ENCODE data around the gene P2RX1.

The P2RX1 gene

DNA sequence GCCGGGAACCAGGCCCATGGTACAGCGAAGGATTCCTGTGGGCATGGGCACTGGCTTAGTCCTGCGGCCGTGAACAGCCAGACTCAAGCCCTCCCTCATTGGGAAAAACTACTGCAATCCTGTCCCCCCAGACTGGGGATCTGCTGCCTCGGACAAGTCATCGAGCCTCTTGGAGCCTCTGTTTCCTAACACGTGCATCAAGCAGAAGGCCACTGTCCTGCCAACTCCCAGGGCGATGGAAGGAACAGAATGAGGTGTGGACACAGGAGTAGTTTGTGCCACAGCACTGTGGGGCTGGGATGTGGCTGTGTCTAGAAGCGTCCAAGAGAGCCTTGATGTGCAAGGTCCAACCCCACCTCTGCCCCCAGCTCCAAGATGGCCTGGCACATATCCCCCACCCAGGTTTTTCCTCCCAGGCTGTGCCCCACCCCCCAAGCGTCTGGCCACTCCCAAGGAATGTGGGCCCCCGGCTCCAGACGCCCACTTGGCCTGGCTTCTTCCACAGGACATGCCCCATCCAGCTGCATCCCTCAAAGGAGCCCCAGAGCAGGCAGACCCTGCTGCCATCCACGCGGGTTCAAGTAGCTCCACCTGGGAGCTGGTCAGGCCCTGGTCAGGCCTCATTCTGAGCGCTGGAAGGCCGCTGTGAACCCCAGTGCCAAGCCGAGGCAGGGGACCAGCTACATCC lies 26.8 kb downstream of the P2RX1 start:
- no peak for DNase-seq

DNA sequence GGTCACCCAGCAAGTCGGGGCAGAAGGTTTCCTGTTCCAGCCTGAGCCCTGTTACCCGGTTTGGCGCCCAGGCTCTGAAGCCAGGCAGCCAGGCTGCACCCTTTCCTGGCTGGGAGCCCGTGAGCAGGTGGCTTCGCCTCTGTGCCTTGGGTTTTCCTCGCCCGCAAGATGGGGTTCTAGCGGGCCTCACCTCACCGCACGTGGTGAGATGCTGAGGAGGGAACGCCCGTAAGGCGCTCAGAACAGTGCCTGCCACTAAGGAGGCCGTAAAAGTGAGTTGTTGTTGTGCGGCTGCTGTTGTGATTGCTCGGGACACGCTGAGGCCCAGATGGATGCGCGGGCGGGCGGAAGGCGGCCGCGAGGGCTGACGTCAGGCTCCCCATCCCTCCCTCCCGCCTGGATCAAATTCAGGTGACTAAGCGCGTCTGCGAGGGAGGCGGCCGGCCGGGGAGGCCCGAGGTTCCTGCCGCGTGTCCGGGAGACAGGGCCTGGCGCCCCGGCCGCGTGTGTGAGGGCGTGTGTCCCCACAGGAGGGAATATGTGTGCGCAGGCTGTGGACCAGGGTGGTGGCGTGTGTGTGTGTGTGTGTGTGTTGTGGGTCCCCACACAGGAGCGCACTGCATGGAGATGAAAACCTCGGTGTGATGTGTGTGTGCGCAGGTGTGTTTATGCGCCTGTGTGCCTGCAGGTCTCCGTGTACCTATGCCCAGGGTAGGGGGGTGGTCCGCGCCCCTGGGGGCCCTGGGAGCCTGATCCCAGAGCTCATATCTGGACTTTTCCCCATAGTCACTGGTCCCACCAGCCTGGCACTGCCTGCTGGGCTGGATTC lies 27.7 kb downstream of the P2RX1 start:
- peak in 1 of 56 donors; percentile 29 for DNase-seq

DNA sequence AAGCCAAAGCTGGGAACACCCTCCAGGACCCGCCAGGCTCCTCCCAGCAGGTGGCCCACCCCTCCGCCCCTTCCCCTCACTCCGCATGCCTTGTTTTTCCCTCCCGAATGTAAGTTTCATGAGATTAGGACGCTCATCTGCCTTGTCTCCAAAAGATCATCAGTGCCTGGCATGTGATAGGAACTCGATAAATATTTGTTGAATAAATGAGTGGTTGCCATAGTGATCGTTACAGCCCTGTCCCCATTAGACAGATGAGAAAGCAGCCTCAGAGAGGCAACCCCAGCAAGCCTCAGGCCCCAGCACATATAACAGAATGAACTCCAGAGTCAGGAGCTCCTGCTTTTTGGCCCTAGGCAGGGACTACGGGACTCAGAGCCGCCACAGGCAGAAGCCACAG lies 28.5 kb downstream of the P2RX1 start:
- no peak for DNase-seq

DNA sequence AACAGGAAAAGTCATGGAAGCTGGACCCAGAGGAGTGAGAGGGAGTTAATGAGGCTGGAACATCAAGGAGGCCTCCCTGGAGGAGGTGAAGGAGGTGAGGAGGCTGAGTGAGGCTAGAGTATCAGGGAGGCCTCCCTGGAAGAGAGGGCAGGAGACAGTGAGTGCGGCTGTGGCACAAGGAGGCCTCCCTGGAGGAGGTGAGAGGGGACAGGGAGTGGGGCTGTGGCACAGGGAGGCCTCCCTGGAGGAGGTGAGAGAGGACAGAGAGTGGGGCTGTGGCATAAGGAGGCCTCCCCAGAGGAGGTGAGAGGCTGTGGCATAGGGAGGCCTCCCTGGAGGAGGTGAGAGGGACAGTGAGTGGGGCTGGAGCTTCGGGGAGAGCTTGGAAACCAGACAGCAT lies 28.9 kb downstream of the P2RX1 start:
- no peak for DNase-seq

DNA sequence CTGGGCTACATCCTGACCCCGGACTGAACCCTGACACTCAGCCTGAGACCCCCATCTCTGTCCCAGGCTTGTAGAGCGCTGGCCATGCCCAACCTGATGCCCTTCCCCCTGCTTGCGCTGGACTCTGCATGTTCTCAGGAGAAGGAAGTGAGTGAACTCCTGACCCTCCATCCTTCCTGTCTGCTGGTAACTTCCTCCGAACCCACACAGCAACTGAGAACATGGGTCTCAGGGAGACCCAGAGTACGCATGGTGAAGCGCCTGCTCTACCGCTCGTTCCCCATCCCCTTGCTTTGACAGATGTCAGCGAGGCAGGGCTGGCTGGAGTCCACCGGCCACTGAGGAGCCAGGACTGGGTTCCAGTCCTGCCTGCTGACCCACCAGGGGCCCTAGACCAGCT lies 29.5 kb downstream of the P2RX1 start:
- DNase-seq: peak in 8 of 56 donors; percentile 5 to 49 (median 24)

DNA sequence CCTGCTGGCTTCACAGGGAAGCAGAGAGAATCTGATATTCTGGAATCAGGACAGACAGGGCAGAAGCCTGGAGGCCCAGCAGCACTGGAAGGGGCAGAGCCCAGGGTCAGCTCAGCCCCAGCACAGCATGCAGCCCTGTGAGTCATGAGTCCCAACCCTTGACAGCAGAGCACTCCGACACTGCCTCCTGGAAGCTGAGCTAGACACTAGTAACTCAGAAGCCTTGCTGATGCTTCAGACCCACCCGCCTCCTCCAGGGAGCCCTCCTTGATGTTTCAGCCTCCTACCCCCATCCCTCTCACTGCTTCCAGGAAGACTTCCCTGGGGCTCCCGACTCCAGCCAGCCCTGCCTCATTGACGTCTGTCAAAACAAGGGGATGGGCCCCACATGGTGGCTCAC lies 30.3 kb downstream of the P2RX1 start:
- peak in 1 of 56 donors; percentile 5 for DNase-seq

DNA sequence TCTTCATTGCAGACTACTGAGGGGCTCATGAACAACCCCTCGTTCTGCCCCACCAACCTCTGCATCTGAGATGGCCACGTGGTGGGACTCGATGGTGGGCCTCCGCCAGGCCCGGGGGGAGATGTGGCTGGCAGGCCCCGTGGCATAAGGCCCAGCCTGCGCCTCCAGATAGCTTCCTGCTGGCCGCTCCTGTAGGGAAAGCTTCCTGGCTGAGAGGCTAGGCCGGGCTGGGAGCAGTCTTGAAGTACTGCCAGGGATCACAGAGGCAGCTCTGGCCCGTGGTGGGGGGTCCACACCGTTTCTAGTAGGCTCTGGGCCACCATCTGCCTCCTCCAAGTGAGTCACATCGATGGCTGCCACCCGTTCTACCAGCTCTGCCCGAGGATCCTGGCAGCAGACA lies 31.0 kb downstream of the P2RX1 start:
- DNase-seq: no peak

DNA sequence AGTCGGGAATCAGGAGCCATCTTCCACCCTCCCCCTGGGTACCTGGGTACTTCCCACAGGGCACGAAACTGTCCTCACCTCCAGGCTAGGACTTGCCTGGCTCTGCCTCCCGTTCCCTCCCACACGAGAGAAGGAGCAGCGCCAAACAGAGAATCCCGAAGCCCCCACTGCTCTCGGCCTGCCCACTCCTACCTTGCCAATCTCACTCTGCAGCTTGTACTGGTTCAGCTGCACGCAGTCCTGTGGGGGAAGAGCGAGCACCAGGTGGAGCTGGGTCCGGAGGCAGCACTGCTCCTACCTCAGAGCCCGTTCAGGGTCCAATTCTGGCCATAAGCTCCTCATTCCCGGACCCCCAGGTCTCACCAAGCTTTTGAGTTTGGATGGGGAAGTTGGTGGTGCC lies 32.1 kb downstream of the P2RX1 start:
- DNase-seq: peak in 14 of 56 donors; percentile 7 to 55 (median 32)

DNA sequence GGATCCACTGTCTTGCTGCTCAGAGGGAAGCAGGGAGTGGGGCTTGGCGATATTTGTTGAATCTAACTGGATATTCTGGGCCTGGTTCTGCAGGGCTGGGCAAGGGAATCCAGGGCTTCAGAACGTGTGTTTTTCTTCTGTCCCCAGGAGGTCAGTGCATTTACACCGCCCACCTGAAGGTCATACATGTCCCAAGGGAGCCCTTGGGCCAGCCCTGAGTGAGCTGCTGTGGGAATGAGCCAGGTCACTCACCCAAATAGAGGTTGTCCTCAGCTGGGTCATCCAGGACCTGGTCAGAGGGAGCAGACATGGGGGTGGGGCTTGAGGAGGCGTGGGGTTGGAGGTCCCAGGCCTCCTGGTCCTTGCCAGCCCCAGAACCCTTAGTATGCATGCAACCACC lies 34.0 kb downstream of the P2RX1 start:
- DNase-seq: no peak

DNA sequence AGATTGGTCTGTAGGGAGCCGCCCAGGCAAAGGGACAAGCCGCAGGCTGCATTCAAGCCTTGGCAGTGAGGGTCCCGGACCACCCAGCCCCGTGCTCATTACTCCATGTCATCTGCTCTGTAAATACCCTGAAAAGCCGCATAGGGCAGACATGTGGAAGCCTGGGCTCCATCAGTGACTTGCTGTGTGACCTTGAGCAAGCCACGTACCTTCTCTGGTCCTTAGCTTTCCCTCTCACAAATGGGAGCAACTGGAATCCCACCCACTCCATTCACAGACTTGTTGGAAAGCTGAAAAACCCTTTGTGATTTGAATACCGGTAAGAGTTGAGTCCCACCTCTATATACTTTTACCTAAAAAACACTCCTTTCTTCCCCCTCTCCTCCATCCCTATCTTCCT lies 35.3 kb downstream of the P2RX1 start:
- DNase-seq: no peak

DNA sequence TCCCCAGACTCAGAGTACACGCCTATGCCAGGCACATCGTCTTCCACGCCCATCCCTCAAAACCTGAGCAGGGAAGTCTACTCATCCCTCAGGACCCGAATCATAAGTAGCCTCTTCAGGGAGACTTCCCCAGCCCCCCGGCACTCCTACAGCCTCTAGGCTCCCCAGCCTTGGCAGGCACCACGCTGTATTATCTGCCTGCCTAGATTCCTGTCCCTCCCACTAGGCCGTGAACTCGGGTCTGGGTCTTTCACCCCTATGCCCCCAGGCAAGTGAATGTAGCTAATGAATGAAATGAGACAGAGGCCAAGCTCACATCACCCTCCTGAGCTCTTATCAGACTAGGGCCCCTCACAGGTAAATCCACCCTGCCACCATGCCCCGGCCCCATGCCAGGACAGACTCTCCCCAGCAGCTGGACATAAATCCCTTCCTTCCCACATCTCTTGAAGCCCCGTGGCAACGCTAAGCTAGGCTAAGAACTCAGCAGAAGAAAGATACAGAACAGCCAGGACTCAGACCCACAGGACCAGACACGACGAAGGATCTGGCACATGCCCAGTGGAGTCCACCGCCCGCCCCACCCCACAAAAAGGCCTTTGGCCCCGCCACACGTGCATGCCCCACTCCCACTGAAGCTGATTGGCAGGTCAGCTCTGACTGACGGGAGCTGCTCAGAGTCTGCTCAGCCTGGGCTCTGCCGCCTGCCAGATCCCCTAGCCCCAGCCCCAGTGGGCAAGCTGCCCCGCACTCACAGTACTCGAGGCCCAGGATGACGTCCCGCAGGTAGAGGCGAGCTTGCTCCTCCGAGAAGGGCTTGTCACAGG lies 36.5 kb downstream of the P2RX1 start:
- DNase-seq: no peak

DNA sequence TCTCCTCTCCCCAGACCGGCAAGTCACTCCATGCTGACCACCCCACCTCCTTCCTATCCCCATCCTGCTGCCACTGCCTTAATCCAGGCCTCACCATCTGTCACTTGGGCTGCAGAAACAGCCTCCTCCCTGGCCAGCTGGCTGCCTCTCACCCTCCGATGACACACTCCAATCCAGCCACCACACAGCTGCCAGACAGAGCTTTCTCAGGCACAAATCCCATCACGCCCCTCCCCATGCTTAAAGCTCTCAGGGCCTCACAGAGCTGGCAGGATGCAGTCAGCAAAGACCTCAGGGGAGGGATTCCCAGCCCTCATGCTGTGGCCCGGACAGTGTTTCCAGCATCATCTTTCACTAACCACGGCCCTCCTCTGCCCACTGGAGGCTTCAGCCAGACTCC lies 37.1 kb downstream of the P2RX1 start:
- DNase-seq: peak in 1 of 56 donors; percentile 11

DNA sequence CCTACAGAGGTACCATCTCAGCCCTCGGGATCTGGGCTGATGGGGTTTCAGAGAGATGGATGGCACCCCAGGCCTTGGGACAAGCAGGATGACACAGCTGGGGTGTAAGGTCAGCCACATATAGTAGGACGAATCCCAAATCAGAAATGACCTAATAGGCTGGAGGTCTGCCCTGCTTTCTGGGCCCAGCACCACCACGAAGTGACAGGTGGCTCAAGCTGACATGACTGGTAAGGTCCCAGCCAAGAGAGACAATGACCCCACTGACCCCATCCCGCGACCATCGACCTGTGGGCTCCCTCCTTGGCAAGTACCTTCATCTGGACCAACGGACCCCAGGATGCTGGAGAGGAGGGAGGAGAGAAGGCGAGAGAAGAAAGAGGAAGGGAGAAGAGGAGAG lies 39.0 kb downstream of the P2RX1 start:
- DNase-seq: no peak

DNA sequence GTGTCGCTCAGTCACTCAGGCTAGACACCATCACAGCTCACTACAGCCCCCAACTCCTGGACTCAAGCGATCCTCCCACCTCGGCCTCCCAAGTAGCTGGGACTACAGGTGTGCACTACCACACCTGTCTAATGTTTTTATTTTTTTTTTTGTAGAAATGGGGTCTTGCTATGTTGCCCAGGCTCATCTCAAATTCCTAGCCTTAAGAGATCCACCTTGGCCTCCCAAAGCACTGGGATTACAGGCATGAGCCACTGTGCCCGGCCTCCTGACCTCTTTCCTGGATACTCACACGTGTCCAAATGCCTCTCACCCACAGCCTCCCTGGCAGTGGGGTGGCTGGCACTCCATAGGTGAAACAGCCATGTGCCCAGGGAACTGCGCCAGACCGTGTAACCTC lies 40.9 kb downstream of the P2RX1 start:
- no peak for DNase-seq

DNA sequence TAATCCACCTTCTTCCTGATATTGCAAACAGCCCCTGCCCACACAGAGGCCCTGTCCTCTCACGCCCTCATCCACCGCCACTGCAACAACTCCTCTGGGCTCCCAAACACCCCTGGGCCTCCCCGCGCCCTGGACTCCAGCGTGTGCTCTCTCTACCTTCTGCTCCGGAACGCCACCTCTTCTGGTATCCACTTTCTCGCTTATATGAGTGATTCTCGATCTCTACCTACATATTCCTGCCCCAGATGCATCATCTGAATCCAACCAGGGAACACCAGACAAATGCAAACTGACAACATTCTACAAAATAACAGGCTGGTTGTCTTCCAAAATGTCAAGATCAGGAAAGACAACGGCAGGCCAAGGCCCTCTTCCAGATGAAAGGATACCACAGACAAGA lies 42.4 kb downstream of the P2RX1 start:
- no peak for DNase-seq

DNA sequence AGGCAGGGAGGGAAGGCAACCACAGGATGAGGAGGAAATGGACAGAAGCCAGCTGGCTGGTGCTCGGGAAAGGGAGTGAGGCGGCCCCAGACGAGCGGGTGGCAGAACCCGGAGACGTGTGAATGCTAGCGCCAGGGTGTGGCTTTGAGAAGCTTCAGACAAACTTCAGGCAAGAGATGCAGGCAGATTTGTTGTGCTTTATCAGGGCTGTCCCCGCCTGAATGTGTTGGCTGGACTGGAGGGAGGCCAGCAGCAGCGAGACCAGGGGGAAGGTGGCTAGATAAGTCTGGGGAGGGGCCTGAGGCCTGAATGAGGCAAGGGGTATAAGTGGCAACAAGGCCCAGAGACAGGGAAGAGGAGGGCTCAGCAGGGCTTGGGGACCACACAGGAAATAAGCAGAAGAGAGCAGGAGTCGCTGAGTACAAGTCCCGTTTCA lies 45.4 kb downstream of the P2RX1 start:
- DNase-seq: no peak

DNA sequence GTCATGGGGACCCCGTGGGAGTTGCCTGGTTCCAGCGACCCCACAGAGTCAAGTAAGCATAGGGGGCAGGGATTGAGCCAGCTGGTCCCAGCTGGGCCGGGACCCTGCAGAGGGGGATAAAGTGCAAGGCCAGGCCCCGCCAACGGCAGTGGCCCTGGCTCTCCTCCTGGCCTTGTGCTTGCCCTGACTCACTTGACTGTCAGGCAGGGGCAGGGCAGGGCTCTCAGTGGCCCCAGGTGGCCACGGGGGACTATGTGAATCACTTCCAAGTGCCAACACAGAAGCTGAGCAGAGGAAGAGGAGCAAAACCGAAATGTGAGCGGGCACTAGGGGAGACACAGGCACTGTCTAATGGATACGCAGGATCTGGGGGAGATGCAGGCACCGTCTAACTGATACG lies 48.7 kb downstream of the P2RX1 start:
- DNase-seq: no peak

DNA sequence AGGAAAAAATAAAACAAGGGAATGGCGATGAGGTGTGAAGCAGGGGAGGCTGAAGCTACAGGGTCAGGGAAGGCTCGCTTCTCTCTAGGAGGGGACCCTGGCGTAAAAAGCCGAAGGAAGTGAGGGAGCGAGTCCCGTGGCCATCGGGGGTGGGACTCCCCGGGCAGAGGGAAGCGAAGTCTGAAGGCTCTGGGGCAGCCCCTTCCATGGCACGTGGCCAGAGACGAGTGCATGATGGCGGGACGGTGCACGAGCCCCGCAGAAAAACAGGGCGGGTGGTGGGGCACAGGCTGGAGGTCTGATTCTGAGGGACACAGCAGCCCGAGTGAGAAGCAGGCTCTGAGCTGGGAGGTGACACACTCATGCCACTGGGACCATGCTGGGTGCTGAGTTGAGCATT lies 49.2 kb downstream of the P2RX1 start:
- DNase-seq: no peak

DNA sequence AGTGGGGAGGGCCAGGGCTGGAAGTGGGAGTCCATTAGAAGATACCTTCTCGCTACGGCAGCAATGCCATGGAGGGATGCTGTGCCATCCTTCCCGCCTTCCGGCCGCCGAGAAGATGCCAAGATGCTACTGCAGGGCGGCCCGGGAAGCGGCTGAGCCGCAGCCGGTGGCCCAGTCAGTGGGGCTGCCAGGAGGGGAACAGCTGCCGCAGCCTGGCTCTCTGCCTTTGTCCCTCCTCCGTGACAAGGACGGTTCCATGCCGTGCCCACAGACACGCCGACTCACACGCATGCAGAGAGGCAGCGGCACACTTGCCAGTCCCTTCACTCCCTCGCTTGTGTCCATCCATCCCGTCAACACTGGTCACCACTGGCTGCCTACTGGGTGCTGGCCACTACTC lies 50.0 kb downstream of the P2RX1 start:
- peak in 12 of 56 donors; percentile 2 to 41 (median 18) for DNase-seq

DNA sequence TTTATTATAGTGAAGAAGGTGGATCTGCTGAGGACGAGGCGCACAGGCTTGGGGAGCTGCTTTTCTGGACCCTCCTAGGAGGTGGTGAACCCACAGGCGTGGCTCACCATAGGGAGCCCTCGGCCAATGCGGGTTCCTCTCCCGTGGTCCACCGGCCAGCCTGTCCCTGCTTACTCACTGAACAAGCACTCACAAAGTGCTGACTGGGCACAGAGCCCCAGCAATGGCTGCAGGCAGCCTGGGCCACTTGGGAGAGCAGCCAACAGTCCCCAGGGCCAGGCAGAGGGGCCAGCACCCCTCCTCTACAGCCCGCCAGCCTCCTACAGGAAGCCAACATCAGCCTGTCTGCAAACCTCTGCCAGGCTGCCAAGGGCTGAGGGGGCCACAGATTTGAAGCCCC lies 51.1 kb downstream of the P2RX1 start:
- peak in 27 of 56 donors; percentile 6 to 67 (median 26) for DNase-seq

DNA sequence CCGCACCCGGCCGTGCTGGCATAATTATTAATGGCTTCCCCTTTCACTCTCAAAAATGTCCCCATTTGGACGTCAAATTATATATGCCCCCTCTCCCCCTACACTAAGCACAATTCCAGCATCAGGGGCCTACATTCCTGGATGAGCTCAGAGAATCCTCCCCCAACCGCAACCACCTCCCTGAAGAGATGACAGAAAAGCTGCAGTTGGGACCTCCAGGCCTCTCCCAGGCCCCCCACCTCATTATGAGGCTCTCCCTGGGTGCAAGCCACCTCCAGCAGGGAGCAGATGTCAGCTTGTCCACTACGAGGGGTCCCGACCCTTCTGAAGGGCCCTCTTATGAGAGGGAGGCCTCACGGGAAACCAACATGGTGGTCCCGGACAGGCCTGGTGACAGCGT lies 51.7 kb downstream of the P2RX1 start:
- DNase-seq: no peak

Data from nucleus accumbens (tissue), 56 donors.